Endothelial cell of umbilical vein (primary cell): Measurements from ENCODE around the gene MSH5. TPM values are rescaled to one million over a fixed set of nuclear protein-coding genes. Genes with fewer than 3 reads are reported as not detected.

ENCODE experiments used
- BruUV-seq: library from RNA; stranded (reverse); fragments of 400-500 nt; replicated peaks from 2 replicates; lab custom pipeline; 2021; lab: Mats Ljungman, UMichigan
- CTCF ChIA-PET: fragments of 300-600, 350-600 bp; sonication (Branson Sonifier 250); formaldehyde crosslinking; loops from one replicate; lab custom pipeline; 2021; ENCODE audit warnings: antibody characterized with exemption, inconsistent platforms; lab: Charles Lee
- POLR2A ChIA-PET: fragments of 300-600, 350-600 bp; sonication (Branson Sonifier 250); formaldehyde crosslinking; loops from one replicate; lab custom pipeline; 2021; ENCODE audit warnings: antibody characterized with exemption, inconsistent platforms; lab: Charles Lee
- DNase-seq: peaks from one replicate; pipeline ENCODE4 v3.0.0-alpha.2; 2011; ENCODE audit warnings: low read depth, low spot score
- FAIRE-seq: peaks from 2 replicates; lab custom pipeline; 2011; peaks lifted over from hg19 to GRCh38; lab: Jason Lieb, UNC
- H2AFZ ChIP-seq: 2 replicates; pipeline ENCODE4 v1.6.0; 2012; ENCODE audit warnings: low read depth, low read length, control low read depth, inconsistent platforms
- H3K27ac ChIP-seq: 2 replicates; pipeline ENCODE4 v1.5.1; 2011; ENCODE audit warnings: low read depth, mild to moderate bottlenecking, control low read depth, low read length, moderate library complexity; ENCODE audit not compliant: insufficient read depth
- H3K27me3 ChIP-seq, 2 experiments: 2 replicates each; pipeline versions ENCODE4 v1.6.0 to v1.6.1; 2011; ENCODE audit warnings: low read length in 2 of 2, mixed read lengths in 1 of 2; ENCODE audit not compliant: control insufficient read depth in 2 of 2, insufficient read depth in 2 of 2
- H3K36me3 ChIP-seq, 2 experiments: 2 replicates in 1 of 2; 3 replicates in 1 of 2; pipeline ENCODE4 v1.5.1; 2011; ENCODE audit warnings: low read length in 2 of 2, mild to moderate bottlenecking in 1 of 2, moderate library complexity in 1 of 2; ENCODE audit not compliant: control insufficient read depth in 2 of 2, insufficient read depth in 2 of 2; ENCODE audit errors: extremely low read depth in 1 of 2
- H3K4me1 ChIP-seq: 3 replicates; pipeline ENCODE4 v1.5.1; 2011; ENCODE audit warnings: mild to moderate bottlenecking, low read length; ENCODE audit not compliant: control insufficient read depth, insufficient read depth; ENCODE audit errors: extremely low read depth
- H3K4me2 ChIP-seq: 2 replicates; pipeline ENCODE4 v1.6.1; 2011; ENCODE audit warnings: low read length, control low read depth, mixed read lengths; ENCODE audit not compliant: insufficient read depth
- H3K4me3 ChIP-seq, 3 experiments: fragments of 200-600 bp in 1 of 3; sonication (generic), shearing (Covaris generic) in 1 of 3; replicated peaks in 1 of 3; 2 replicates each; pipeline ENCODE4 v1.5.1; 2011 to 2016; ENCODE audit warnings: control low read depth in 3 of 3, low read length in 3 of 3, mild to moderate bottlenecking in 2 of 3, inconsistent platforms in 1 of 3, low read depth in 1 of 3, moderate library complexity in 1 of 3; ENCODE audit not compliant: insufficient read depth in 1 of 3
- H3K79me2 ChIP-seq: 2 replicates; pipeline ENCODE4 v1.6.0; 2012; ENCODE audit warnings: low read length, inconsistent platforms; ENCODE audit not compliant: control insufficient read depth, insufficient read depth
- H3K9ac ChIP-seq: replicated peaks from 2 replicates; pipeline ENCODE3; 2011; ENCODE audit warnings: low read length, control low read depth; ENCODE audit not compliant: insufficient read depth; ENCODE audit errors: extremely low read depth
- H3K9me1 ChIP-seq: replicated peaks from 3 replicates; pipeline ENCODE4 v1.6.0; 2011; ENCODE audit warnings: mild to moderate bottlenecking, low read length; ENCODE audit not compliant: control insufficient read depth, insufficient read depth; ENCODE audit errors: extremely low read depth
- H3K9me3 ChIP-seq: replicated peaks from 2 replicates; pipeline ENCODE4 v1.5.1; 2012; ENCODE audit warnings: low read length, inconsistent platforms; ENCODE audit not compliant: control insufficient read depth, insufficient read depth
- H4K20me1 ChIP-seq: replicated peaks from 2 replicates; pipeline ENCODE3; 2011; ENCODE audit warnings: mild to moderate bottlenecking, low read length; ENCODE audit not compliant: control insufficient read depth, insufficient read depth; ENCODE audit errors: extremely low read depth
- EZH2 ChIP-seq: IDR thresholded peaks from 2 replicates; pipeline ENCODE4 v1.6.1; 2012; ENCODE audit warnings: borderline replicate concordance, low read depth, mild to moderate bottlenecking, moderate library complexity, low read length, inconsistent platforms; ENCODE audit not compliant: severe bottlenecking
- FOS ChIP-seq: IDR thresholded peaks from 2 replicates; pipeline ENCODE4 v1.6.1; 2011; ENCODE audit warnings: mild to moderate bottlenecking, low read length, moderate library complexity, borderline replicate concordance; ENCODE audit not compliant: insufficient read depth
- GATA2 ChIP-seq: IDR thresholded peaks from 2 replicates; pipeline ENCODE4 v1.7.0; 2011; ENCODE audit warnings: low read depth, mild to moderate bottlenecking, moderate library complexity, mixed read lengths, low read length; ENCODE audit not compliant: insufficient read length, insufficient read depth
- JUN ChIP-seq: IDR thresholded peaks from 2 replicates; pipeline ENCODE4 v1.6.1; 2011; ENCODE audit warnings: borderline replicate concordance, low read depth; ENCODE audit not compliant: insufficient read length, insufficient read depth
- MYC ChIP-seq: IDR thresholded peaks from one replicate; pipeline ENCODE4 v1.6.1; 2011; ENCODE audit warnings: mild to moderate bottlenecking, low read depth, low read length
- POLR2A ChIP-seq: IDR thresholded peaks from 2 replicates; pipeline ENCODE4 v1.6.1; 2012; ENCODE audit warnings: low read depth, mild to moderate bottlenecking, control low read depth, low read length
- POLR2AphosphoS5 ChIP-seq: IDR thresholded peaks from 2 replicates; pipeline ENCODE4 v1.6.1; 2012; ENCODE audit warnings: low read depth, mild to moderate bottlenecking, control low read depth, low read length, moderate library complexity; ENCODE audit not compliant: insufficient read depth
- dilution Hi-C: fragments of 300-500 bp; cut with MboI; formaldehyde crosslinking; loops from one replicate; pipeline ENCODE4 v1.15.0; 2019; ENCODE audit warnings: low sequenced_read_pairs; ENCODE audit not compliant: extremely low pct_ligation_motif_present
- intact Hi-C: fragments of 100-400 bp; cut with micrococcal nuclease; formaldehyde crosslinking; loops from one replicate; pipeline ENCODE4 v1.10.0; 2022
- polyA plus RNA-seq, 4 experiments: library from polyadenylated mRNA; depleted of rRNA in 3 of 4; stranded (reverse) in 3 of 4; unstranded in 1 of 4; fragments of >200 nt; gene quantifications; 2 replicates each; pipeline versions ENCODE4 v1.2.1 to v1.2.3, GENCODE V29; 2011 to 2012; ENCODE audit warnings: missing spikeins in 1 of 4
- total RNA-seq: library from RNA; stranded (reverse); gene quantifications from 2 replicates; pipeline ENCODE4 v1.2.3, GENCODE V29; 2021
- TF ChIP-seq, protein P1 (sequence below), 2 donors: IDR thresholded peaks; 1 replicate in 1 of 2; 2 replicates in 1 of 2; pipeline ENCODE4 v1.5.1; 2011; ENCODE audit warnings: low read length in 2 of 2, mild to moderate bottlenecking in 2 of 2, moderate library complexity in 2 of 2, control low read depth in 1 of 2, inconsistent platforms in 1 of 2, low read depth in 1 of 2; ENCODE audit not compliant: insufficient read depth in 1 of 2; ENCODE audit errors: extremely low read depth in 1 of 2
- TF ChIP-seq, protein P2 (sequence below): IDR thresholded peaks from 2 replicates; pipeline ENCODE4 v1.6.1; 2011; ENCODE audit not compliant: insufficient read depth, insufficient read length

The MSH5 gene
- total and polyA plus RNA-seq, 2 donors (not counting 3 experiments of a cell fraction or from before 2014, with no cell fraction given): 27.1 to 43.8 TPM

DNA sequence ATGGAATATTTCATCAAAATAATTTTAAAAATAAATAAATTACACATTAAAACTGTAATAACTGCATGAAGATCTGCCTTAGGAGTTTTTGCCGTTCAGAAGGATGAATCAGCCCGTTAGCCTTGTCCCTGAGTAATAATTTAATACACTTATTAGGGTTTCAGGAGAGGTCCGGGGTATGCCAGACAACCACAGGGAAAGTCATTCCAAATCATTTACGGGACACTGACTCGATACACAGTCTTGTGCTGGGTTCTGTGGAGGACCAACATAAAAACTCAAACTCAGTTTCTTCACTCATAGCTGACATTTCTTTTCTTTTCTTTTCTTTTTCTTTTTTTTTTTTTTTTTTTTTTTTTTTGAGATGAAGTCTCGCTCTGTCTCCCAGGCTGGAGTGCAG lies 33.9 kb upstream of the MSH5 start:
- no peak overlapping the region for H3K27ac ChIP-seq
- dilution Hi-C loops: no loop called here
- H3K4me1 ChIP-seq: peaks cover 15% of the 10 kb centered on the region
- intact Hi-C loops: no loop called here
- H3K79me2 ChIP-seq: peaks cover 18% of the 10 kb centered on the region
- CTCF ChIA-PET: no interaction called here
- no peaks in the 10 kb centered on the region for H3K36me3 ChIP-seq
- TF ChIP-seq GATA2: no peak
- no peak for TF ChIP-seq EZH2
- no peak for TF ChIP-seq POLR2A
- TF ChIP-seq JUN: no peak
- TF ChIP-seq, protein P1, sequence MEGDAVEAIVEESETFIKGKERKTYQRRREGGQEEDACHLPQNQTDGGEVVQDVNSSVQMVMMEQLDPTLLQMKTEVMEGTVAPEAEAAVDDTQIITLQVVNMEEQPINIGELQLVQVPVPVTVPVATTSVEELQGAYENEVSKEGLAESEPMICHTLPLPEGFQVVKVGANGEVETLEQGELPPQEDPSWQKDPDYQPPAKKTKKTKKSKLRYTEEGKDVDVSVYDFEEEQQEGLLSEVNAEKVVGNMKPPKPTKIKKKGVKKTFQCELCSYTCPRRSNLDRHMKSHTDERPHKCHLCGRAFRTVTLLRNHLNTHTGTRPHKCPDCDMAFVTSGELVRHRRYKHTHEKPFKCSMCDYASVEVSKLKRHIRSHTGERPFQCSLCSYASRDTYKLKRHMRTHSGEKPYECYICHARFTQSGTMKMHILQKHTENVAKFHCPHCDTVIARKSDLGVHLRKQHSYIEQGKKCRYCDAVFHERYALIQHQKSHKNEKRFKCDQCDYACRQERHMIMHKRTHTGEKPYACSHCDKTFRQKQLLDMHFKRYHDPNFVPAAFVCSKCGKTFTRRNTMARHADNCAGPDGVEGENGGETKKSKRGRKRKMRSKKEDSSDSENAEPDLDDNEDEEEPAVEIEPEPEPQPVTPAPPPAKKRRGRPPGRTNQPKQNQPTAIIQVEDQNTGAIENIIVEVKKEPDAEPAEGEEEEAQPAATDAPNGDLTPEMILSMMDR (IDR thresholded peaks at IDR 0.05; ENCODE audit: extremely low read depth in 1 of 2, insufficient read depth in 1 of 2, low read depth in 1 of 2, low read length in 2 of 2): no peak
- TF ChIP-seq MYC: no peak
- no peak for TF ChIP-seq POLR2AphosphoS5
- no peak for TF ChIP-seq FOS
- TF ChIP-seq, protein P2, sequence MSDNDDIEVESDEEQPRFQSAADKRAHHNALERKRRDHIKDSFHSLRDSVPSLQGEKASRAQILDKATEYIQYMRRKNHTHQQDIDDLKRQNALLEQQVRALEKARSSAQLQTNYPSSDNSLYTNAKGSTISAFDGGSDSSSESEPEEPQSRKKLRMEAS: no peak
- no TSS peak for BruUV-seq
- H3K9me1 ChIP-seq: no peaks in the 10 kb centered on the region
- H3K4me3 ChIP-seq: no peak overlapping the region
- no peaks in the 10 kb centered on the region for H3K27me3 ChIP-seq
- DNase-seq (no peak), FAIRE-seq (no peak)
- H3K9ac ChIP-seq: no peak overlapping the region
- no peaks in the 10 kb centered on the region for H4K20me1 ChIP-seq
- POLR2A ChIA-PET: interaction anchor here (0.6 kb wide), 2 partner anchors 24 to 253 kb away, joined by 4 to 9 read pairs; partner anchors contain the start of gene SKIC2
- no peak overlapping the region for H3K4me2 ChIP-seq
- no peak overlapping the region for H2AFZ ChIP-seq
- H3K9me3 ChIP-seq: no peaks in the 10 kb centered on the region
